Mammary epithelial cell (primary cell): ENCODE results near the gene RASA2.
"Not testable (repeated sequence)": the region's sequence is repeated elsewhere in the genome, so short reads cannot be mapped to it uniquely, and the experiment has no call there.

Experiments used
- CTCF ChIP-seq, 2 donors: IDR thresholded peaks in 1 of 2; conservative IDR thresholded peaks in 1 of 2; 2 replicates each; pipeline ENCODE4 v1.5.1; 2011 to 2012; ENCODE audit warnings: inconsistent platforms in 2 of 2, low read length in 2 of 2, mild to moderate bottlenecking in 2 of 2, control low read depth in 1 of 2, low read depth in 1 of 2; ENCODE audit not compliant: insufficient read depth in 1 of 2; ENCODE audit errors: extremely low read depth in 1 of 2
- EZH2 ChIP-seq: IDR thresholded peaks from 2 replicates; pipeline ENCODE4 v1.6.1; 2012; ENCODE audit warnings: low read length, inconsistent platforms, borderline replicate concordance

- not testable (repeated sequence) for TF ChIP-seq CTCF (conservative IDR thresholded peaks at IDR 0.05 in 1 of 2, IDR thresholded peaks at IDR 0.05 in 1 of 2; ENCODE audit: extremely low read depth in 1 of 2, insufficient read depth in 1 of 2, low read depth in 1 of 2, low read length in 2 of 2); EZH2
Observed at GRCh38 chr3:141536017-141536416, 49.2 kb downstream of the RASA2 start.
